Breast epithelium (tissue), 4 donors: ENCODE measurements around the gene DYNC1H1. TPM values are rescaled to one million over a fixed set of nuclear protein-coding genes. Genes with fewer than 3 reads are reported as not detected.

Experiments used
- DNase-seq, 2 donors: peaks; one replicate each; pipeline ENCODE4 v3.0.0-alpha.2; 2019; ENCODE audit warnings: low spot score in 2 of 2
- H3K27ac ChIP-seq, 2 donors: fragments of 200-600 bp; sonication (generic) in 1 of 2; one replicate each; pipeline ENCODE4 v1.5.1; 2016 to 2019; ENCODE audit warnings: mild to moderate bottlenecking in 1 of 2
- H3K27me3 ChIP-seq, 2 donors: fragments of 200-600 bp; sonication (generic) in 1 of 2; one replicate each; pipeline versions ENCODE4 v1.5.1 to v1.6.0; 2017 to 2019; ENCODE audit warnings: control low read depth in 1 of 2, mild to moderate bottlenecking in 1 of 2
- H3K36me3 ChIP-seq: fragments of 200-600 bp; one replicate; pipeline ENCODE4 v1.5.1; 2019
- H3K4me1 ChIP-seq, 2 donors: fragments of 200-600 bp; sonication (generic); one replicate each; pipeline ENCODE4 v1.5.1; 2016 to 2019; ENCODE audit warnings: control low read depth in 1 of 2
- H3K4me3 ChIP-seq, 3 donors: fragments of 200-600 bp; sonication (generic); 1 replicate in 2 of 3; 2 replicates in 1 of 3; pipeline ENCODE4 v1.5.1; 2016 to 2019; ENCODE audit warnings: mild to moderate bottlenecking in 3 of 3, moderate library complexity in 2 of 3
- H3K9me3 ChIP-seq, 2 donors: fragments of 200-600 bp; sonication (generic) in 1 of 2; one replicate each; pipeline ENCODE4 v1.5.1; 2016 to 2019; ENCODE audit warnings: control low read depth in 1 of 2
- POLR2A ChIP-seq: fragments of 450-650 bp; IDR thresholded peaks from one replicate; pipeline ENCODE4 v1.6.1; 2016; ENCODE audit warnings: antibody characterized with exemption, mild to moderate bottlenecking, moderate library complexity
- POLR2AphosphoS5 ChIP-seq, 3 donors: sonication (generic); formaldehyde crosslinking; IDR thresholded peaks; one replicate each; pipeline ENCODE4 v1.6.1; 2017; ENCODE audit warnings: antibody characterized with exemption in 3 of 3
- intact Hi-C: fragments of 100-400 bp; cut with DNase I; formaldehyde crosslinking; loops from one replicate; pipeline ENCODE4 v1.15.1; 2023; ENCODE audit warnings: low total_unique reads
- total RNA-seq, 3 donors: library from RNA; depleted of rRNA; stranded (reverse); fragments of >200 nt; gene quantifications; one replicate each; pipeline ENCODE4 v1.1.0, GENCODE V29; 2016
- TF ChIP-seq, protein P1 (sequence below), 3 donors: fragments of 450-650 bp; IDR thresholded peaks; one replicate each; pipeline ENCODE4 v1.5.1; 2016 to 2017; ENCODE audit warnings: antibody characterized with exemption in 3 of 3, mild to moderate bottlenecking in 3 of 3, moderate library complexity in 3 of 3

Gene DYNC1H1
- total RNA-seq, 3 donors from 2014 or later: 355 to 424 (median 391) TPM

GRCh38 chr14:102000902-102001301 lies 36.5 kb downstream of the DYNC1H1 start:
- peaks cover 19% of the 10 kb centered on the region for H3K36me3 ChIP-seq
- TF ChIP-seq POLR2AphosphoS5 (IDR thresholded peaks at IDR 0.05) (no peak), POLR2A (no peak)
- TF ChIP-seq, protein P1, sequence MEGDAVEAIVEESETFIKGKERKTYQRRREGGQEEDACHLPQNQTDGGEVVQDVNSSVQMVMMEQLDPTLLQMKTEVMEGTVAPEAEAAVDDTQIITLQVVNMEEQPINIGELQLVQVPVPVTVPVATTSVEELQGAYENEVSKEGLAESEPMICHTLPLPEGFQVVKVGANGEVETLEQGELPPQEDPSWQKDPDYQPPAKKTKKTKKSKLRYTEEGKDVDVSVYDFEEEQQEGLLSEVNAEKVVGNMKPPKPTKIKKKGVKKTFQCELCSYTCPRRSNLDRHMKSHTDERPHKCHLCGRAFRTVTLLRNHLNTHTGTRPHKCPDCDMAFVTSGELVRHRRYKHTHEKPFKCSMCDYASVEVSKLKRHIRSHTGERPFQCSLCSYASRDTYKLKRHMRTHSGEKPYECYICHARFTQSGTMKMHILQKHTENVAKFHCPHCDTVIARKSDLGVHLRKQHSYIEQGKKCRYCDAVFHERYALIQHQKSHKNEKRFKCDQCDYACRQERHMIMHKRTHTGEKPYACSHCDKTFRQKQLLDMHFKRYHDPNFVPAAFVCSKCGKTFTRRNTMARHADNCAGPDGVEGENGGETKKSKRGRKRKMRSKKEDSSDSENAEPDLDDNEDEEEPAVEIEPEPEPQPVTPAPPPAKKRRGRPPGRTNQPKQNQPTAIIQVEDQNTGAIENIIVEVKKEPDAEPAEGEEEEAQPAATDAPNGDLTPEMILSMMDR (IDR thresholded peaks at IDR 0.05): no peak

GRCh38 chr14:102005336-102005735 lies 41.0 kb downstream of the DYNC1H1 start:
- intact Hi-C loops: no loop called here
- no peaks in the 10 kb centered on the region for H3K9me3 ChIP-seq
- no peaks in the 10 kb centered on the region for H3K4me1 ChIP-seq
- TF ChIP-seq, protein P1 (IDR thresholded peaks at IDR 0.05): no peak
- TF ChIP-seq POLR2A (no peak), POLR2AphosphoS5 (IDR thresholded peaks at IDR 0.05) (no peak)
- no peak for DNase-seq
- no peak overlapping the region for H3K27ac ChIP-seq
- H3K4me3 ChIP-seq: no peak overlapping the region
- peaks cover 31% of the 10 kb centered on the region for H3K36me3 ChIP-seq
- no peaks in the 10 kb centered on the region for H3K27me3 ChIP-seq

More at GRCh38 chr14:102000902-102001301, 36.5 kb downstream of the DYNC1H1 start:
- no peak for DNase-seq
- no peaks in the 10 kb centered on the region for H3K27me3 ChIP-seq
- intact Hi-C loops: no loop called here
- no peak overlapping the region for H3K27ac ChIP-seq
- no peaks in the 10 kb centered on the region for H3K4me1 ChIP-seq
- H3K4me3 ChIP-seq: no peak overlapping the region
- H3K9me3 ChIP-seq: no peaks in the 10 kb centered on the region

DNA sequence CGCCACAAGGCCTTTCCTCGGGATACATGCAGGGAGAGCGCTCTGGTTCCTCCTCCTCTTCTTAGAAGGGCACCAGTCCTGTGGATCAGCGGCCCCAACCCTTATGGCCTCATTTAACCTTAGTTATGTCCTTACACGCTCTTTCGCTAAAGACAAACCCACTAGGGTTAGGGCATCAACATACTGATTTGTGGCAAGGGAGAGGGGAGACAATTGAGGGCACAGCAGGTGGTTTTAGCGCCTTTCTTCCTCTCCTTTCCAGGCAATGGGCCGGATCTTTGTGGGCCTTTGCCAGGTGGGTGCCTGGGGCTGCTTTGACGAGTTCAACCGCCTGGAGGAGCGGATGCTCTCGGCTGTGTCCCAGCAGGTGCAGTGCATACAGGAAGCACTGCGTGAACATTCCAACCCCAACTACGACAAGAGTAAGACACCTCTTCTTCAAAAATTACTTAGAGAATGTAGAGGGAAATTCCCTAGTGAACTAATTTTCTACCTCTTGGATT lies 43.6 kb downstream of the DYNC1H1 start:
- Histone ChIP-seq H3K36me3 (peaks cover 24% of the 10 kb centered on the region), H3K27me3 (no peaks in the 10 kb centered on the region), H3K27ac (no peak overlapping the region), H3K4me1 (no peaks in the 10 kb centered on the region), H3K4me3 (no peak overlapping the region), H3K9me3 (no peaks in the 10 kb centered on the region)
- intact Hi-C loops: no loop called here
- TF ChIP-seq POLR2A (no peak), POLR2AphosphoS5 (IDR thresholded peaks at IDR 0.05) (no peak)
- TF ChIP-seq, protein P1 (IDR thresholded peaks at IDR 0.05): no peak
- no peak for DNase-seq

DNA sequence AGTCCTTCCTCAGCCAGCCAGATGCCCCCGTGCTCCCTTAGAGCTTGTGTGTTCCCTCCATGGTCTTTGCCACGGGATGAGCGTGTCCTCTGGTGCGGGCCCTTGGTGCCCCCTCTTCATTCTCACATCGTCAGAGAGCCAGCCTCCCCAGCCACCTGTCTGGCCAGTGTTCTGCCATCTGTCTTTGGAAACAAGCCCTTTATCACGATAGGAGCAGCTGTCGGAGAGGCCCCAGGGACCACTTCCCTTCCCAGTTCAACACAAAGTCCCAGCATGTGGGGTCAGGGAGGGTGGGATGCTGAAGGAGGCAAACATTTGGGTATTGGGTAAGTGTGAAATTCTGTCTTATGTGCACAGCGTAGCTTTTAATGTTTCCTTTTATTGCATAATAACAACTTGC lies 44.5 kb downstream of the DYNC1H1 start:
- Histone ChIP-seq H3K36me3 (peaks cover 23% of the 10 kb centered on the region), H3K4me3 (no peak overlapping the region), H3K4me1 (no peaks in the 10 kb centered on the region), H3K9me3 (no peaks in the 10 kb centered on the region), H3K27me3 (no peaks in the 10 kb centered on the region), H3K27ac (no peak overlapping the region)
- intact Hi-C loops: no loop called here
- TF ChIP-seq POLR2A (no peak), POLR2AphosphoS5 (IDR thresholded peaks at IDR 0.05) (no peak)
- TF ChIP-seq, protein P1 (IDR thresholded peaks at IDR 0.05): no peak
- DNase-seq: no peak

GRCh38 chr14:102011631-102012030 lies 47.3 kb downstream of the DYNC1H1 start:
- TF ChIP-seq POLR2A: no peak
- TF ChIP-seq POLR2AphosphoS5 (IDR thresholded peaks at IDR 0.05): no peak
- TF ChIP-seq, protein P1 (IDR thresholded peaks at IDR 0.05): no peak
- Histone ChIP-seq H3K36me3 (peaks cover 45% of the 10 kb centered on the region), H3K9me3 (no peaks in the 10 kb centered on the region)

More at GRCh38 chr14:102011631-102012030, 47.3 kb downstream of the DYNC1H1 start:
- Histone ChIP-seq H3K27me3 (no peaks in the 10 kb centered on the region), H3K4me1 (no peaks in the 10 kb centered on the region), H3K27ac (no peak overlapping the region), H3K4me3 (no peak overlapping the region)
- no peak for DNase-seq
- intact Hi-C loops: no loop called here
